Measurements from ENCODE around the gene SLC9B2. TPM values are rescaled to one million over a fixed set of nuclear protein-coding genes. Genes with fewer than 3 reads are reported as not detected.

The SLC9B2 gene
- polyA plus RNA-seq, 2 donors: 1.8 to 6.5 TPM

- Histone ChIP-seq H3K4me3 (ENCODE audit: low read depth in 1 of 2, low read length in 2 of 2) (no peak overlapping the region), H3K9me3 (ENCODE audit: control insufficient read depth in 2 of 2, insufficient read depth in 1 of 2, low read depth in 1 of 2, low read length in 1 of 2) (no peaks in the 10 kb centered on the region), H3K27ac (ENCODE audit: low read depth in 2 of 2, low read length in 1 of 2) (no peak overlapping the region), H3K27me3 (ENCODE audit: control insufficient read depth in 1 of 2, insufficient read depth in 2 of 2, low read length in 2 of 2) (no peaks in the 10 kb centered on the region), H3K36me3 (ENCODE audit: control insufficient read depth in 2 of 2, insufficient read depth in 2 of 2, low read length in 1 of 2) (peaks cover 6 to 8% of the 10 kb centered on the region in 2 donors), H3K4me1 (ENCODE audit: control insufficient read depth in 2 of 2, insufficient read depth in 2 of 2, low read length in 1 of 2) (no peaks in the 10 kb centered on the region)
- 95 to 96% methylated on average over 2 of the region's 2 CpGs for WGBS, 2 donors
Observed at GRCh38 chr4:103085555-103086196, 9.1 kb upstream of the SLC9B2 start.

GRCh38 chr4:103079621-103080020, 3.1 kb upstream of the SLC9B2 start:
- H3K36me3 ChIP-seq (ENCODE audit: control insufficient read depth in 2 of 2, insufficient read depth in 2 of 2, low read length in 1 of 2): no peaks in the 10 kb centered on the region
- H3K9me3 ChIP-seq (ENCODE audit: control insufficient read depth in 2 of 2, insufficient read depth in 1 of 2, low read depth in 1 of 2, low read length in 1 of 2): no peaks in the 10 kb centered on the region
- no peak overlapping the region for H3K4me3 ChIP-seq (ENCODE audit: low read depth in 1 of 2, low read length in 2 of 2)
- no peaks in the 10 kb centered on the region for H3K27me3 ChIP-seq (ENCODE audit: control insufficient read depth in 1 of 2, insufficient read depth in 2 of 2, low read length in 2 of 2)
- 96 to 97% methylated on average over 1 of the region's 1 CpG for WGBS, 2 donors
- H3K4me1 ChIP-seq (ENCODE audit: control insufficient read depth in 2 of 2, insufficient read depth in 2 of 2, low read length in 1 of 2): no peaks in the 10 kb centered on the region
- H3K27ac ChIP-seq (ENCODE audit: low read depth in 2 of 2, low read length in 1 of 2): no peak overlapping the region

- H3K9me3 ChIP-seq (ENCODE audit: control insufficient read depth in 2 of 2, insufficient read depth in 1 of 2, low read depth in 1 of 2, low read length in 1 of 2): no peaks in the 10 kb centered on the region
- WGBS, 2 donors: 0 to 1% methylated on average over 73 to 82 of the region's 82 CpGs
- peak overlapping the region; percentile 66 to 82 for H3K4me3 ChIP-seq (ENCODE audit: low read depth in 1 of 2, low read length in 2 of 2)
- peak overlapping the region; percentile 90 for H3K27ac ChIP-seq (ENCODE audit: low read depth in 2 of 2, low read length in 1 of 2)
- no peaks in the 10 kb centered on the region for H3K36me3 ChIP-seq (ENCODE audit: control insufficient read depth in 2 of 2, insufficient read depth in 2 of 2, low read length in 1 of 2)
- no peaks in the 10 kb centered on the region for H3K27me3 ChIP-seq (ENCODE audit: control insufficient read depth in 1 of 2, insufficient read depth in 2 of 2, low read length in 2 of 2)
- no peaks in the 10 kb centered on the region for H3K4me1 ChIP-seq (ENCODE audit: control insufficient read depth in 2 of 2, insufficient read depth in 2 of 2, low read length in 1 of 2)
Observed at GRCh38 chr4:103075894-103076746, 441 bp downstream of the SLC9B2 start.

- Histone ChIP-seq H3K9me3 (ENCODE audit: control insufficient read depth in 2 of 2, insufficient read depth in 1 of 2, low read depth in 1 of 2, low read length in 1 of 2) (no peaks in the 10 kb centered on the region), H3K27me3 (ENCODE audit: control insufficient read depth in 1 of 2, insufficient read depth in 2 of 2, low read length in 2 of 2) (no peaks in the 10 kb centered on the region), H3K36me3 (ENCODE audit: control insufficient read depth in 2 of 2, insufficient read depth in 2 of 2, low read length in 1 of 2) (no peaks in the 10 kb centered on the region), H3K27ac (ENCODE audit: low read depth in 2 of 2, low read length in 1 of 2) (peak overlapping the region in 1 of 2 donors; percentile 90), H3K4me1 (ENCODE audit: control insufficient read depth in 2 of 2, insufficient read depth in 2 of 2, low read length in 1 of 2) (no peaks in the 10 kb centered on the region), H3K4me3 (ENCODE audit: low read depth in 1 of 2, low read length in 2 of 2) (peak overlapping the region; percentile 66 to 82)
- WGBS, 2 donors: 11 to 17% methylated on average over 4 of the region's 4 CpGs
Observed at GRCh38 chr4:103075435-103075893, 1.1 kb downstream of the SLC9B2 start.

- Histone ChIP-seq H3K4me1 (ENCODE audit: control insufficient read depth in 2 of 2, insufficient read depth in 2 of 2, low read length in 1 of 2) (no peaks in the 10 kb centered on the region), H3K4me3 (ENCODE audit: low read depth in 1 of 2, low read length in 2 of 2) (peak overlapping the region in 1 of 2 donors; percentile 66), H3K27me3 (ENCODE audit: control insufficient read depth in 1 of 2, insufficient read depth in 2 of 2, low read length in 2 of 2) (no peaks in the 10 kb centered on the region), H3K36me3 (ENCODE audit: control insufficient read depth in 2 of 2, insufficient read depth in 2 of 2, low read length in 1 of 2) (no peaks in the 10 kb centered on the region), H3K27ac (ENCODE audit: low read depth in 2 of 2, low read length in 1 of 2) (no peak overlapping the region), H3K9me3 (ENCODE audit: control insufficient read depth in 2 of 2, insufficient read depth in 1 of 2, low read depth in 1 of 2, low read length in 1 of 2) (no peaks in the 10 kb centered on the region)
- WGBS, 2 donors: 76 to 82% methylated on average over 9 of the region's 9 CpGs
Observed at GRCh38 chr4:103074744-103075434, 1.7 kb downstream of the SLC9B2 start.

GRCh38 chr4:103073792-103074438, 2.6 kb downstream of the SLC9B2 start:
- H3K4me3 ChIP-seq (ENCODE audit: low read depth in 1 of 2, low read length in 2 of 2): no peak overlapping the region
- no peaks in the 10 kb centered on the region for H3K36me3 ChIP-seq (ENCODE audit: control insufficient read depth in 2 of 2, insufficient read depth in 2 of 2, low read length in 1 of 2)
- no peak overlapping the region for H3K27ac ChIP-seq (ENCODE audit: low read depth in 2 of 2, low read length in 1 of 2)
- H3K9me3 ChIP-seq (ENCODE audit: control insufficient read depth in 2 of 2, insufficient read depth in 1 of 2, low read depth in 1 of 2, low read length in 1 of 2): no peaks in the 10 kb centered on the region
- no peaks in the 10 kb centered on the region for H3K27me3 ChIP-seq (ENCODE audit: control insufficient read depth in 1 of 2, insufficient read depth in 2 of 2, low read length in 2 of 2)
- 94 to 96% methylated on average over 2 of the region's 2 CpGs for WGBS, 2 donors
- no peaks in the 10 kb centered on the region for H3K4me1 ChIP-seq (ENCODE audit: control insufficient read depth in 2 of 2, insufficient read depth in 2 of 2, low read length in 1 of 2)

- Histone ChIP-seq H3K4me1 (ENCODE audit: control insufficient read depth in 2 of 2, insufficient read depth in 2 of 2, low read length in 1 of 2) (no peaks in the 10 kb centered on the region), H3K4me3 (ENCODE audit: low read depth in 1 of 2, low read length in 2 of 2) (no peak overlapping the region), H3K27me3 (ENCODE audit: control insufficient read depth in 1 of 2, insufficient read depth in 2 of 2, low read length in 2 of 2) (no peaks in the 10 kb centered on the region), H3K27ac (ENCODE audit: low read depth in 2 of 2, low read length in 1 of 2) (no peak overlapping the region), H3K36me3 (ENCODE audit: control insufficient read depth in 2 of 2, insufficient read depth in 2 of 2, low read length in 1 of 2) (no peaks in the 10 kb centered on the region), H3K9me3 (ENCODE audit: control insufficient read depth in 2 of 2, insufficient read depth in 1 of 2, low read depth in 1 of 2, low read length in 1 of 2) (no peaks in the 10 kb centered on the region)
- WGBS, 2 donors: 85 to 87% methylated on average over 2 of the region's 2 CpGs
Observed at GRCh38 chr4:103067841-103068547, 8.6 kb downstream of the SLC9B2 start.

- Histone ChIP-seq H3K27ac (ENCODE audit: low read depth in 2 of 2, low read length in 1 of 2) (no peak overlapping the region), H3K27me3 (ENCODE audit: control insufficient read depth in 1 of 2, insufficient read depth in 2 of 2, low read length in 2 of 2) (no peaks in the 10 kb centered on the region), H3K36me3 (ENCODE audit: control insufficient read depth in 2 of 2, insufficient read depth in 2 of 2, low read length in 1 of 2) (no peaks in the 10 kb centered on the region), H3K4me1 (ENCODE audit: control insufficient read depth in 2 of 2, insufficient read depth in 2 of 2, low read length in 1 of 2) (no peaks in the 10 kb centered on the region), H3K4me3 (ENCODE audit: low read depth in 1 of 2, low read length in 2 of 2) (no peak overlapping the region), H3K9me3 (ENCODE audit: control insufficient read depth in 2 of 2, insufficient read depth in 1 of 2, low read depth in 1 of 2, low read length in 1 of 2) (peaks cover 0 to 2% of the 10 kb centered on the region in 2 donors)
- WGBS, 2 donors: 95 to 99% methylated on average over 2 of the region's 2 CpGs
Observed at GRCh38 chr4:103060453-103061148, 16.0 kb downstream of the SLC9B2 start.

Measured in esophagus (tissue), 2 donors.